Kidney epithelial cell (primary cell): ENCODE measurements around the gene CDK8. TPM values are rescaled to one million over a fixed set of nuclear protein-coding genes. Genes with fewer than 3 reads are reported as not detected.

ENCODE experiments used
- DNase-seq: peaks from one replicate; pipeline ENCODE4 v3.0.0-alpha.2; 2010; ENCODE audit warnings: low read depth
- H3K27me3 ChIP-seq: 2 replicates; pipeline ENCODE4 v1.6.0; 2011; ENCODE audit warnings: low read length; ENCODE audit not compliant: control insufficient read depth, insufficient read depth
- H3K36me3 ChIP-seq: 2 replicates; pipeline ENCODE4 v1.5.1; 2011; ENCODE audit warnings: low read length; ENCODE audit not compliant: control insufficient read depth, insufficient read depth
- H3K4me3 ChIP-seq: 2 replicates; pipeline ENCODE4 v1.5.1; 2011; ENCODE audit warnings: low read depth, mild to moderate bottlenecking, control low read depth, low read length
- total RNA-seq: library from RNA; depleted of rRNA; stranded (reverse); fragments of >200 nt; gene quantifications from 2 replicates; pipeline ENCODE4 v1.2.3, GENCODE V29; 2015
- TF ChIP-seq, protein P1 (sequence below): IDR thresholded peaks from 2 replicates; pipeline ENCODE4 v1.5.1; 2011; ENCODE audit warnings: mild to moderate bottlenecking, moderate library complexity, low read length, control low read depth, inconsistent platforms; ENCODE audit not compliant: insufficient read depth, poor library complexity, severe bottlenecking

The CDK8 gene
- total RNA-seq, 1 donor from 2014 or later, result 23.2 TPM

- Histone ChIP-seq H3K27me3 (no peaks in the 10 kb centered on the region), H3K36me3 (no peaks in the 10 kb centered on the region), H3K4me3 (no peak overlapping the region)
- DNase-seq, result no peak
- TF ChIP-seq, protein P1, sequence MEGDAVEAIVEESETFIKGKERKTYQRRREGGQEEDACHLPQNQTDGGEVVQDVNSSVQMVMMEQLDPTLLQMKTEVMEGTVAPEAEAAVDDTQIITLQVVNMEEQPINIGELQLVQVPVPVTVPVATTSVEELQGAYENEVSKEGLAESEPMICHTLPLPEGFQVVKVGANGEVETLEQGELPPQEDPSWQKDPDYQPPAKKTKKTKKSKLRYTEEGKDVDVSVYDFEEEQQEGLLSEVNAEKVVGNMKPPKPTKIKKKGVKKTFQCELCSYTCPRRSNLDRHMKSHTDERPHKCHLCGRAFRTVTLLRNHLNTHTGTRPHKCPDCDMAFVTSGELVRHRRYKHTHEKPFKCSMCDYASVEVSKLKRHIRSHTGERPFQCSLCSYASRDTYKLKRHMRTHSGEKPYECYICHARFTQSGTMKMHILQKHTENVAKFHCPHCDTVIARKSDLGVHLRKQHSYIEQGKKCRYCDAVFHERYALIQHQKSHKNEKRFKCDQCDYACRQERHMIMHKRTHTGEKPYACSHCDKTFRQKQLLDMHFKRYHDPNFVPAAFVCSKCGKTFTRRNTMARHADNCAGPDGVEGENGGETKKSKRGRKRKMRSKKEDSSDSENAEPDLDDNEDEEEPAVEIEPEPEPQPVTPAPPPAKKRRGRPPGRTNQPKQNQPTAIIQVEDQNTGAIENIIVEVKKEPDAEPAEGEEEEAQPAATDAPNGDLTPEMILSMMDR, result no peak
Observed at GRCh38 chr13:26227166-26227971, 26.6 kb upstream of the CDK8 start.

DNA sequence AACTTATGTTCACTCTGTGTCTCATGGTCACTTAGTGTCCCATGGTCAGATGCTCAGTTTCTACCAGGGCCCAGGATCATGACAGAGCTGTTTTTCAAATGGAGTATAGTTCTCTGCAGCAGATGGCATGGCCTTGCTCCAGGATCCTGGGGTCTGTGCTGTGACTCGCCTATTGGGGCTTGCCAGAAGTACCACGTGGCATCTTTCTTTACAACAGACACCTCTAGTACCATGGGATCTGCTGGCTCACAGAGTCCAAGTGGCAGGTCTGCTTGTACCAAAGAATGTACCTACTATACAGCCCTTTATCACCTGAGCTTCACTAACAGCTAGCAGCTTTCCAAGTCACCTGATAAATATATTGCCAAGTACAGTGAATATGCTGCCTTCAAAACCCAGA is 25.8 kb upstream of the CDK8 start:
- TF ChIP-seq, protein P1, result no peak
- Histone ChIP-seq H3K4me3 (no peak overlapping the region), H3K36me3 (no peaks in the 10 kb centered on the region), H3K27me3 (no peaks in the 10 kb centered on the region)
- DNase-seq, result no peak

DNA sequence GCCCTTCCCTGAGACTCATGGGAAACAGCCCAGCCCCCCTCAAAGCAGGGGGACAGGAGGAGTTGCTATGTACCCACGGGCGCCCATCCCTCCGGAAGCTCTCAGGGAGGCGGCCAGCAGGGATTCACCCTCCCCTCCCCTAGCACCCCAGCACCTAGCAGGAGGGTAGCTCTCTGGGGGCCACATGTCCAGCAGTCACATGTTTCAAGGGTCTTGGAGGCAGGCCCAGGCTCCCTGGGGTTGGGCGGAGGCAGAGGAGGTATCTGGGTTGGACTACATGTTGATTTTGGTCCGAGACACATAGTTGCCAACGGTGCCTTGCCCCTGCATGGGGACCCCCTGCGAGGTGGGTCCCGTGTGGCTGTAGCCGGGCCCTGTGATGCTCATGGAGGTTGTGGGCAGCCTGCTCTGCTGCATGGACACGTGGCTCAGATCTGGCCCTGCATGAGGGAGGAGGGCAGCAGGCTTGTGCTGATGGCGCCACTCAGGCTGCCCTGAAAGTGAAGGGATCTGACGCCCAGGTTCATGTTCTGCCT is 24.8 kb upstream of the CDK8 start:
- no peak for DNase-seq
- no peaks in the 10 kb centered on the region for H3K27me3 ChIP-seq
- TF ChIP-seq, protein P1, result no peak
- H3K4me3 ChIP-seq, result no peak overlapping the region
- H3K36me3 ChIP-seq, result no peaks in the 10 kb centered on the region

DNA sequence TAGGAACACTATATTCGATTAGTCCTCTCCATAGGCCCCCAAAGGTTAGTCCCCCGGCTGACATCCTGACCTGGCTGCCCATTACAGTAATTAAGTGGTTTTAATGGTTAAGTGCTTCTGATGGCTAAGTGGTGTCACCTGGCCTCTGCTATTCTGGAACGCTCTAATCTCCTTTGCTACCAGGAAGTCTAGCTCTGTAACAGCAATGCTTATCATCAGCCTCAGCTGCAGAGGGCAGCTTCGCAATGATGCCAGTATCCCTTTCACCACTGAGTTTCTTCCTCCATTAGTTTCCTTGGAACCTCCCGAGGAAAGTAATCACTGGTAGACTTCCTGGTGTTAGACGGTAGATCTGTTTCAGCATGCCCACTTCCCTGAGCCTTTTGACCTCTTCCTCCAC is 23.2 kb upstream of the CDK8 start:
- TF ChIP-seq, protein P1, result no peak
- H3K4me3 ChIP-seq, result no peak overlapping the region
- H3K27me3 ChIP-seq, result no peaks in the 10 kb centered on the region
- no peak for DNase-seq
- no peaks in the 10 kb centered on the region for H3K36me3 ChIP-seq

DNA sequence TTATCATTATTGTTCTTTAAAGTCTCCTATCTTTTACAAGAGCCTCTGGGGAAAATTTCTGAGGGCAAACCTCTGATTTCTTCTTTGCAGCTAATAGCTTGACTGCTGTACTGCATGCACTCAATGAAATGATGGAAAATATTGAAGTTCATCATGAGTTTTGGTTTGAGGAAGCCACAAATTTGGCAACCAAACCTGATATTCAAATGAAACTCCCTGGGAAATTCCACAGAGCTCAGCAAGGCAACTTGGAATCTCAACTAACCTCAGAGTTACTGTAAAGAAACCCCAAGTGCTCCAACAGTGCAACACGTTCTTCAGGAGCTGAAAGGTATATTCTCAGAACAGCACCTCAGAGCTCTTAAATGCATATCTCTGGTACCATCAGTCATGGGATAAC is 17.6 kb upstream of the CDK8 start:
- Histone ChIP-seq H3K27me3 (no peaks in the 10 kb centered on the region), H3K36me3 (no peaks in the 10 kb centered on the region), H3K4me3 (no peak overlapping the region)
- TF ChIP-seq, protein P1, result no peak
- no peak for DNase-seq
